ENCODE measurements around the gene RHBDD3. TPM values are rescaled to one million over a fixed set of nuclear protein-coding genes. Genes with fewer than 3 reads are reported as not detected.
"Not testable (repeated sequence)": the region's sequence is repeated elsewhere in the genome, so short reads cannot be mapped to it uniquely, and the experiment has no call there.

The RHBDD3 gene
- total and polyA plus RNA-seq, 11 donors = 10.9 to 29.5 (median 13.7) TPM

- Histone ChIP-seq H3K36me3 (no peaks in the 10 kb centered on the region), H3K27ac (no peak overlapping the region), H3K27me3 (no peaks in the 10 kb centered on the region), H3K4me3 (no peak overlapping the region), H3K4me1 (no peaks in the 10 kb centered on the region), H3K9me3 (no peaks in the 10 kb centered on the region)
- ATAC-seq (no peak), DNase-seq (no peak)
- TF ChIP-seq, protein P1, sequence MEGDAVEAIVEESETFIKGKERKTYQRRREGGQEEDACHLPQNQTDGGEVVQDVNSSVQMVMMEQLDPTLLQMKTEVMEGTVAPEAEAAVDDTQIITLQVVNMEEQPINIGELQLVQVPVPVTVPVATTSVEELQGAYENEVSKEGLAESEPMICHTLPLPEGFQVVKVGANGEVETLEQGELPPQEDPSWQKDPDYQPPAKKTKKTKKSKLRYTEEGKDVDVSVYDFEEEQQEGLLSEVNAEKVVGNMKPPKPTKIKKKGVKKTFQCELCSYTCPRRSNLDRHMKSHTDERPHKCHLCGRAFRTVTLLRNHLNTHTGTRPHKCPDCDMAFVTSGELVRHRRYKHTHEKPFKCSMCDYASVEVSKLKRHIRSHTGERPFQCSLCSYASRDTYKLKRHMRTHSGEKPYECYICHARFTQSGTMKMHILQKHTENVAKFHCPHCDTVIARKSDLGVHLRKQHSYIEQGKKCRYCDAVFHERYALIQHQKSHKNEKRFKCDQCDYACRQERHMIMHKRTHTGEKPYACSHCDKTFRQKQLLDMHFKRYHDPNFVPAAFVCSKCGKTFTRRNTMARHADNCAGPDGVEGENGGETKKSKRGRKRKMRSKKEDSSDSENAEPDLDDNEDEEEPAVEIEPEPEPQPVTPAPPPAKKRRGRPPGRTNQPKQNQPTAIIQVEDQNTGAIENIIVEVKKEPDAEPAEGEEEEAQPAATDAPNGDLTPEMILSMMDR (IDR thresholded peaks at IDR 0.05) = no peak
- TF ChIP-seq POLR2A (IDR thresholded peaks at IDR 0.05) = no peak
- WGBS, 4 donors = 91 to 95% (median 93%) methylated on average over 5 of the region's 5 CpGs
- intact Hi-C loops (cut with DNase I) = no loop called here
These were observed 16.5 kb downstream of the RHBDD3 start for GRCh38 chr22:29251265-29251664.

DNA sequence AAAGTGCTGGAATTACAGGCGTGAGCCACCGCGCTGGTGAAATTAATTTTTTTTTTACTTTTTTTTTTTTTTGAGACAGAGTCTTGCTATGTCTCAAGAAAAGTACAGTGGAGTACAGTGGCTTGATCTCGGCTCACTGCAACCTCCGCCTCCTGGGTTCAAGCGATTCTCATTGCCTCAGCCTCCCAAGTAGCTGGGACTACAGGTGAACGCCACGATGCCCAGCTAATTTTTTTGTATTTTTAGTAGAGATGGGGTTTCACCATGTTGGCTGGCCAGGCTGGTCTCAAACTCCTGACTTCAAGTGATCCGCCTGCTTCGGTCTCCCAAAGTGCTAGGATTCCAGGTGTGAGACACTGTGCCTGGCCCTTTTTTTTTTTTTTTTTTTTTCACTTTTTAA, 19.9 kb downstream of the RHBDD3 start:
- H3K27me3 ChIP-seq, DNase-seq, H3K4me3 ChIP-seq, H3K9me3 ChIP-seq, H3K27ac ChIP-seq, ATAC-seq, H3K4me1 ChIP-seq, H3K36me3 ChIP-seq: not testable (repeated sequence)
- intact Hi-C loops (cut with DNase I) = loop anchor here (5.0 to 10.0 kb wide), 8 partner anchors 46 to 643 kb away; partner anchors contain the start of gene KREMEN1 (in 2 of the 10)
- 95 to 97% (median 96%) methylated on average over 10 of the region's 10 CpGs for WGBS, 4 donors

- peak; percentile 74 to 95 (median 94) for ATAC-seq
- no peak for TF ChIP-seq POLR2A (IDR thresholded peaks at IDR 0.05)
- TF ChIP-seq, protein P1 (IDR thresholded peaks at IDR 0.05) = peak; percentile 86 to 99 (median 97)
- Histone ChIP-seq H3K27me3 (no peaks in the 10 kb centered on the region), H3K4me3 (no peak overlapping the region), H3K4me1 (no peaks in the 10 kb centered on the region), H3K9me3 (peaks cover 0 to 18% (median 0%) of the 10 kb centered on the region in 12 donors), H3K27ac (no peak overlapping the region), H3K36me3 (no peaks in the 10 kb centered on the region)
- peak; percentile 65 to 81 (median 66) for DNase-seq
- intact Hi-C loops (cut with DNase I) = loop anchor here (2.0 to 10.0 kb wide), 10 partner anchors 44 to 641 kb away; partner anchors contain the start of gene KREMEN1 (in 2 of the 10)
- WGBS, 4 donors = 46 to 53% (median 50%) methylated on average over 9 to 11 of the region's 11 CpGs
These were observed 22.0 kb downstream of the RHBDD3 start for GRCh38 chr22:29245626-29246385.

- TF ChIP-seq, protein P1 (IDR thresholded peaks at IDR 0.05) = no peak
- TF ChIP-seq POLR2A (IDR thresholded peaks at IDR 0.05) = no peak
- intact Hi-C loops (cut with DNase I) = loop anchor here (2.0 to 10.0 kb wide), 13 partner anchors 38 to 643 kb away; partner anchors contain the start of genes KREMEN1 (in 2 of the 10) and EMID1 (in 1 of the 10)
- Histone ChIP-seq H3K27me3 (no peaks in the 10 kb centered on the region), H3K27ac (no peak overlapping the region), H3K4me3 (no peak overlapping the region), H3K4me1 (no peaks in the 10 kb centered on the region), H3K36me3 (no peaks in the 10 kb centered on the region), H3K9me3 (peaks cover 0 to 18% (median 0%) of the 10 kb centered on the region in 12 donors)
- DNase-seq (no peak), ATAC-seq (peak in 3 of 4 donors; percentile 10 to 31 (median 25))
- 66 to 79% (median 76%) methylated on average over 7 of the region's 7 CpGs for WGBS, 4 donors
These were observed 22.8 kb downstream of the RHBDD3 start for GRCh38 chr22:29244785-29245625.

All from heart left ventricle (tissue), 16 donors.